ENCODE measurements around the gene DYNC2H1.
"Not testable (repeated sequence)": the region's sequence is repeated elsewhere in the genome, so short reads cannot be mapped to it uniquely, and the experiment has no call there.

DYNC2H1 gene

DNA sequence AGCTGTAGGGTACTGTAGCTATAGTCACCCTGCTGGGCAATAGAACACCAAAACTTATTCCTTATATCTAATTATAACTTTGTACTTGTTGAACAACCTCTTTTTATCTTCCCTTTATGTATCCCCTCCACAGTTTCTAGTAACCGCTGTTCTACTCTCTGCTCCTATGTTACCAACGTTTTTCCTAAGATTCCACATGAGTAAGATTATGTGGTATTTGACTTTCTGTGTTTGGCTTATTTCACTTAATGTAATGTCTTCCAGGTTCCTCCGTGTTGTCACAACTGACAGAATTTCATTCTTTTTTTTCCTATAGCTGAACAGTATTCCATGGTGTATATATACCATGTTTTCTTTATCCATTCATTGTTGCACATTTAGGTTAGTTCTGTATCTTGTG, 258.4 kb downstream of the DYNC2H1 start:
- no peak for DNase-seq (ENCODE audit: extremely low read depth in 1 of 2, low read depth in 1 of 2)

DNA sequence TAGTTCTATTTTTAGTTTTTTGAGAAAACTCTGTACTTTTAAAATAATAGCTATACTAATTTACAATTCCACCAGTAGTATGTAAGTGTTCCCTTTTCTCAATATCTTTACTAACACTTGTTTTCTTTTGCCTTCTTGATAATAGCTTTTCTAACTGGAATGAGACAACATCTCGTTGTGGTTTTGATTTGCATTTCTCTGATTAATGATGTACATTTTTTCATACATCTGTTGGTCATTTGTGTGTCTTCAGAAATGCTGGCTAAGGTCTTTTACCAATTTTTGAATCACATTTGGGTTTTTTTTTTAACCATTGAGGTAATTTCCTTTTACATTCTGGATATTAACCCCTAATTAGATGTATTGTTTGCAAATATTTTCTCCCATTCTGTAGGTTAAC, 258.9 kb downstream of the DYNC2H1 start:
- DNase-seq (ENCODE audit: extremely low read depth in 1 of 2, low read depth in 1 of 2) = no peak

GRCh38 chr11:103370076-103370475, 260.9 kb downstream of the DYNC2H1 start:
- no peak for DNase-seq (ENCODE audit: extremely low read depth in 1 of 2, low read depth in 1 of 2)

DNA sequence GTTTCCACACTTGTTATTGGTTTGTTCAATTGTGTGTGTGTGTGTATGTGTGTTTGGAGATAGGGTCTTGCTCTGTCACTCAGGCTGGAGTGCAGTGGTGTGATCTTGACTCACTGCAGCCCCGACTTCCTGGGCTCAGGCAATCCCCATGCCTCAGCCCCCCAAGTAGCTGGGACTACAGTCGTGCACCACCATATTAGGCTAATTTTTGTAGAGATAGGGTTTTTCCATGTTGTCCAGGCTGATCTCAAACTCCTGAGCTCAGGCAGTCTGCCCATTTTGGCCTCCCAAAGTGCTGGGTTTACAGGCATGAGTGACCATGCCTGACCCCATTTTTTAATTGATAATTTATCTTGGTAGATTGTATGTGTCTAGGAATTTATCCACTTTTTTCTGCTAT, 263.7 kb downstream of the DYNC2H1 start:
- DNase-seq (ENCODE audit: extremely low read depth in 1 of 2, low read depth in 1 of 2) = no peak

DNA sequence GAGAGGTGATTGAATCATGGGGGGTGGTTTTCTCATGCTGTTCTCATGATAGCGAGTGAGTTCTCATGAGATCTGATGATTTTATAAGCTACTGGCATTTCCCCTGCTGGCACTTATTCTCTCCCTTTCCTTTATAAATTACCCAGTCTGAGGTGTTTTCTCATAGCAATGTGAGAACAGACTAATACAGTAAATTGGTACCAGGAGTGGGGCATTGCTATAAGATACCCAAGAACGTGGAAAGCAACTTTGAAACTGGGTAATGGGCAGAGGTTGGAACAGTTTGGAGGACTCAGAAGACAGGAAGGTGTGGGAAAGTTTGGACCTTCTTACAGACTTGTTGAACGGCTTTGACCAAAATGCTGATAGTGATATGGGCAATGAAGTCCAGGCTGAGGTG, 265.0 kb downstream of the DYNC2H1 start:
- DNase-seq (ENCODE audit: extremely low read depth in 1 of 2, low read depth in 1 of 2) = not testable (repeated sequence)

DNA sequence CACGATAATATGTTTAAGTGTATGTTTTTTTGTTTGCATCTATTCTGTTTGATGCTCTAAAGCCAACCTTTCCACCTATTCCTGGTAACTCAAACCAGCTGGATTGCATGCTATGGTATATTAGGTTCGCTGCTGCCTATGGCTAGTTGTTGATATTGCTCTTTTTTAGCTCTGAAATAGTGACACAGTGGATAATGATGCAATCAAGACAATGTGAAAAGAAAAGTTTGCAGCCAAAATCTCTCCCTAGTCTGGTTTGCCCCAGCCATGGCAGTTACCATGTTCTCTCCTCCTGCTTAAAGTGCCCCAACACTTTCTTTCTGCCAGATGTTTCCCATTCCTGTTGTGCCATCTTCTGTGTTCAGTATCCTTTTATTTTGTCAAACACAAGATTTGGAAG, 269.7 kb downstream of the DYNC2H1 start:
- no peak for DNase-seq (ENCODE audit: extremely low read depth in 1 of 2, low read depth in 1 of 2)

- DNase-seq (ENCODE audit: extremely low read depth in 1 of 2, low read depth in 1 of 2) = no peak
These were observed 270.8 kb downstream of the DYNC2H1 start for GRCh38 chr11:103380031-103380430.

DNA sequence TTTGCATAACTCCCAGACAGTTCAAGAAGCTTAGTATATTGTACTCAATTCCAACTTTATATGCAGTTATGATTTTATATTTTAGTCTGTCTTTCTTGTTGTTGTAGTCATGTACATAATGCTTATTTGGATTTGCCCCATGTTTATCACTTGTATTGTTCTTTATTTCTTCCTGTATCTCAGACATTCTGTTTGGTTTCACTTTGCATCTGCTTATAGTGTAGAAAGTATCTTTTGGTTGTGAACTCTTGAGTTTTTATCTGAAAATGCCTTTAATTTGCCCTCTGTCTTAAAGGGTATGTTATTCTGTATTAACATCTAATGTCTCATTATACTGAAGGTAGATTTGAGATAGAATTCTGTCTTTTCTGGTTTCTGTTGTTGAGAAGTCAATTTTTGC, 275.4 kb downstream of the DYNC2H1 start:
- no peak for DNase-seq (ENCODE audit: extremely low read depth in 1 of 2, low read depth in 1 of 2)

DNA sequence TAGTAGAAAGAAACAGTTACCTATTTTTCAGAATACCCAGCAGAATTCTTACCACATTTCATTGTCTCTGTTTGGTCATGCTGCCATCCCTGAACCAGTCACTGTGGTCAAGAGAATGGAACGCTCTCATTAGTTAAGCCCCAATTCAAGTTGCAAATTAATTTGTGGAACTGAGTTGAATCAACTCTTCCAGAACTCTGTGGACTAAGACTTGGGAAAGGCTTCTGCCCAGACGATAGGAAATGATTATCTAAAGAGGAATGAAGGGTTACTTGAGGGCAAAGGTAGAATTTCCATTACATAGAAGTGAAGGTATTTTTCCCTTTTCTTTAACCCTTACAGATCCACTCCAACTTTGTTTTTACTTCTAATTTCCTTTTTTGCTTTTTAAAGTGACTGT, 286.4 kb downstream of the DYNC2H1 start:
- no peak for DNase-seq (ENCODE audit: extremely low read depth in 1 of 2, low read depth in 1 of 2)

DNA sequence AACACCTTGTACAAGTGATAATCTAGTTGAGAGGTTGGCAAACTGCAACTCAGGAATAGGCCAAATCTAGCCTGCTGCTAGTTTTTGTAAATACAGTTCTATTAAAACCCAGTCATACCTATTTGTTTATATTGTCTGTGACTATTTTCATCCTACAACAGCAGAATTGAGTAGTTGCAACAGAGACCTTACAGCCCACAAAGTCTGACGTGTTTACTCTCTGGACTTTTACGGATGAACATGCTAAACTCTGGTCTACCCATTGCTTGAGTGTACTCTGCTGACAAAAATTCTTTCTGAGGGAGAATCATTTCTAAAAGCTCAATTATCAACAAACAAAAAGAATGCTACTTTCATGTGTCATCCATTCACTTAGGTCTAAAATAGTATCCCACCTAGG, 287.0 kb downstream of the DYNC2H1 start:
- no peak for DNase-seq (ENCODE audit: extremely low read depth in 1 of 2, low read depth in 1 of 2)

GRCh38 chr11:103397369-103397768, 288.1 kb downstream of the DYNC2H1 start:
- no peak for DNase-seq (ENCODE audit: extremely low read depth in 1 of 2, low read depth in 1 of 2)

DNA sequence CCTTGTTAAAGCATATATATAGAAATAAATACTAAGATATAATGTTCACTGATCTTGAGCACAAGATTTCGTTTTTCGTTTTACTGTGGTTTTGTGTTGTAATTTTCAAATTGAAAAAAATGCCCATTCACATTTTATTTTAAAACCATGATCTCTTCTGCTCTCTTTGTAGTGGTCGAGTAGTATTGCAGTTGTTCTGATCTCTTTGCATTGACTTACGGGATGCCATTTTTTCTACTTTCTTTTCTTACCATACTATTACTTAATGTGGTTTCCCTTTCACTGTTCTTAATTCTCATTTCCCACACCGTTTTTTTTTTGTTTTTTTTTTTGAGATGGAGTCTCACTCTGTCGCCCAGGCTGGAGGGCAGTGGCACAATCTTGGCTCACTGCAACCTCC, 289.6 kb downstream of the DYNC2H1 start:
- no peak for DNase-seq (ENCODE audit: extremely low read depth in 1 of 2, low read depth in 1 of 2)

DNA sequence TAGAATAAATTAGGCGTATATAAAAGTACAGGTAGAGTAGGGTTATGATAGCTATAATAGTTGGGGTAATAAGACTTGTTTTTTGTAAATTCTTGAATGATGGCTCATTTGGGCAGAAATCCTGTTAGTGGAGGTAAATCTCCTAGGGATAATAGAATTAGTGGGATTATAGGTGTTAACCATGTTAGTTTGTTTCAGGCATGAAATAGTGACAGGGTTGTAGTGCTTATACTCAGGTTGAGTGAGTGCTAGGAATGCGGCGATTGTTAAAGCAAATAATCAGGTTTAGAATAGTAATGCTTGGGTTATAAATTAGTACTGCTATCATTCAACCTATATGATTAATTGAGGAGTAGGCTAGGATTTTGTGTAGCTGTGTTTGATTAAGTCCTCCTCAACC, 297.1 kb downstream of the DYNC2H1 start:
- DNase-seq (ENCODE audit: extremely low read depth in 1 of 2, low read depth in 1 of 2) = no peak

DNA sequence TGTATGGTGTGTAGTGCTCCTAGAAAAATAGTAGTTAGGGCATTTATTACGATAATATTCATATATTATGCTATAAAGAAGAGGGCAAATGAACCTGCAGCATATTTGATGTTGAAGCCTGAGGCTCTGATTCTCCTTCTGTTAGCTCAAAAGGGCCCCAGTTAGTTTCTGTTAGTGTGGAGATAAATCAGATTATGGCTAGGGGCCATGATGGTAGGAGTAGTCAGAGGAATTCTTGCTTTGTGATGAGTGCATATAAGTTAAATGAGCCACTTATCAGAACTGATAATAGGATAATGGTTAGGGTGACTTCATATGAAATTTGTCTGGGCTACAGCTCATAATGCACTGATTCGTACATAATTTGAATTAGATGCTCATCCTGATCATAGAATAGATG, 298.4 kb downstream of the DYNC2H1 start:
- DNase-seq (ENCODE audit: extremely low read depth in 1 of 2, low read depth in 1 of 2) = no peak

DNA sequence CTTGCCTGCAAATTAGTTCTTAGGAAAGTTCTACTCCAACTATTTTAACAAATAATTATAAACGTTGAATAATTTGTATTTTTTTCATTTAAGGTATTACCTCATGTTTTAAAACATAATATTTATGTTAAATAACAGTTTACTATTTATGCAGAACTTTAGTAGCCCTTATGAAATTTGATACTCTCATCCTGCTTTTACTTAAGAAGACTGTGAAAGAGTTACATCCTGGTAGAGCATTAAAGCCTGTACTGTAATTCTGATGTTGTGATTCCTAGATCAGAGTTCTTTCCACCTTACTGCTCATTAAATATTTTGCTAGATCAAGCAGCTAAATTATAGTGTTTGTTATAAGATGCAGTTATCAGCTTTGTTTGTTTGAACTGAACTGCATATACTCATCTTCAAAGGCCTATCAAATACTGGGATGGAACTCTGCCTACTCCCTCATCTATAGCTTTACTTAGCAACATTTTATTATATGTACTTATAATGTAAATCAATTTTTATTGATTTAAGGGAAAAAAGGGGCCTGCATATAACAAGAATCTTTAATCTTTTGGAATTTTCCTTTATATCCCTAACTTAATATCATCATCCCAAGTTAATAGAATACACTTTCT, 304.2 kb downstream of the DYNC2H1 start:
- DNase-seq (ENCODE audit: extremely low read depth in 1 of 2, low read depth in 1 of 2) = no peak

- DNase-seq (ENCODE audit: extremely low read depth in 1 of 2, low read depth in 1 of 2) = no peak
These were observed 308.8 kb downstream of the DYNC2H1 start for GRCh38 chr11:103418014-103418413.

GRCh38 chr11:103420593-103420992, 311.4 kb downstream of the DYNC2H1 start:
- no peak for DNase-seq (ENCODE audit: extremely low read depth in 1 of 2, low read depth in 1 of 2)

- DNase-seq (ENCODE audit: extremely low read depth in 1 of 2, low read depth in 1 of 2) = no peak
These were observed 324.3 kb downstream of the DYNC2H1 start for GRCh38 chr11:103433386-103434072.

GRCh38 chr11:103434073-103434411, 324.8 kb downstream of the DYNC2H1 start:
- DNase-seq (ENCODE audit: extremely low read depth in 1 of 2, low read depth in 1 of 2) = no peak

GRCh38 chr11:103436131-103436770, 327.0 kb downstream of the DYNC2H1 start:
- no peak for DNase-seq (ENCODE audit: extremely low read depth in 1 of 2, low read depth in 1 of 2)

GRCh38 chr11:103441021-103441420, 331.8 kb downstream of the DYNC2H1 start:
- DNase-seq (ENCODE audit: extremely low read depth in 1 of 2, low read depth in 1 of 2) = no peak

DNA sequence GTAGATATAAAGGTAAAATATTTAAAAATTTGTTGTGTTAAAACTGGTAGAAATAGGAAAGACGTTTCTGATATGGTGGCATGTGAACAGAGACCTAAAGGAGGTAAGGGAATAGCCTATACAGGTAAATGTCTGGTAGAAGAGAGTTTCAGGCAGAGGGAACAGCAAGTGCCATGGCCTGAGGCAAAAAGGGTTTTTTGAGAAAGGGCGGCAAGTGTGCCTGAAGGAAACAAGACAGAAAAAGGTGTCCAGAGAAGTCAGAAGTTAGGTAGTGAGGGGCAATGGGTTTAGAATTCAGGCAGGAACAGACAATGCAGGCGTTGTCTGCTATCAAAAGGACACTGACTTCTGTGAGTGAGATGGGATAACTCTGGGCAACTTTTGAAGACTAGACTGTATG, 339.7 kb downstream of the DYNC2H1 start:
- no peak for DNase-seq (ENCODE audit: extremely low read depth in 1 of 2, low read depth in 1 of 2)
